AG10803 (cell line): Measurements from ENCODE around the gene EDN2.

ENCODE experiments used
- DNase-seq: peaks from one replicate; pipeline ENCODE4 v3.0.0; 2010; ENCODE audit warnings: low read depth
- H3K4me3 ChIP-seq: 2 replicates; pipeline ENCODE4 v1.5.1; 2011; ENCODE audit warnings: mild to moderate bottlenecking, low read length, control low read depth
- TF ChIP-seq, protein P1 (sequence below): conservative IDR thresholded peaks from 2 replicates; pipeline ENCODE4 v1.5.1; 2011; ENCODE audit warnings: mild to moderate bottlenecking, low read length, control low read depth, inconsistent platforms

EDN2 gene

DNA sequence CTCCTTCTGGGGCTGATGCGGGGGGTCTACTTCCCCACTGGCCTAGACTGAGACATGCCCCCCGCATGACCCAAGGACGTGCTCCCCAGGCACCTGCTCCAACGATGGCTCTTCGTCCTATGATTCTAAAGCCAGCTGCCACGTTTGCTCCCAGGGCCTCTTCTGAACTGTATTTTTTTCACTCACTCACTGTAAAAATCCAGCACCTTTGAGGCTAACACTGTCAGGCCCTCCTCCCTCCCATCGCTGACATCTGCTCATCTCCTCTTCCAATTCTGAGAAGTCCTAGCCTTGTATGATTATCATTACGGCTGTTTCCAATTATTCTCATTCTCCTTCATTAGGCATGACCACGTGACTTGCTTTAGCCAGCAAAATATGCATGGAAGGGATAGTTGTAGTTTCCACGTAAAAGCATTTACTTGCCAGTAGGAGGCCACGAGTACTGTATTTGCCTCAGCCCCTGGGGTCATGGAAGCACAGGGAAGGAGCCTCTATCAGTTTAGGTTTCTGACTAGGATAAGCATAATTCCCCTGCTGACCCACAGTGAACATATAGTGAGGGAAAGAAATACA is 19.1 kb upstream of the EDN2 start:
- TF ChIP-seq, protein P1, sequence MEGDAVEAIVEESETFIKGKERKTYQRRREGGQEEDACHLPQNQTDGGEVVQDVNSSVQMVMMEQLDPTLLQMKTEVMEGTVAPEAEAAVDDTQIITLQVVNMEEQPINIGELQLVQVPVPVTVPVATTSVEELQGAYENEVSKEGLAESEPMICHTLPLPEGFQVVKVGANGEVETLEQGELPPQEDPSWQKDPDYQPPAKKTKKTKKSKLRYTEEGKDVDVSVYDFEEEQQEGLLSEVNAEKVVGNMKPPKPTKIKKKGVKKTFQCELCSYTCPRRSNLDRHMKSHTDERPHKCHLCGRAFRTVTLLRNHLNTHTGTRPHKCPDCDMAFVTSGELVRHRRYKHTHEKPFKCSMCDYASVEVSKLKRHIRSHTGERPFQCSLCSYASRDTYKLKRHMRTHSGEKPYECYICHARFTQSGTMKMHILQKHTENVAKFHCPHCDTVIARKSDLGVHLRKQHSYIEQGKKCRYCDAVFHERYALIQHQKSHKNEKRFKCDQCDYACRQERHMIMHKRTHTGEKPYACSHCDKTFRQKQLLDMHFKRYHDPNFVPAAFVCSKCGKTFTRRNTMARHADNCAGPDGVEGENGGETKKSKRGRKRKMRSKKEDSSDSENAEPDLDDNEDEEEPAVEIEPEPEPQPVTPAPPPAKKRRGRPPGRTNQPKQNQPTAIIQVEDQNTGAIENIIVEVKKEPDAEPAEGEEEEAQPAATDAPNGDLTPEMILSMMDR: peak; percentile 39
- DNase-seq: peak; percentile 69
- H3K4me3 ChIP-seq: no peak overlapping the region

DNA sequence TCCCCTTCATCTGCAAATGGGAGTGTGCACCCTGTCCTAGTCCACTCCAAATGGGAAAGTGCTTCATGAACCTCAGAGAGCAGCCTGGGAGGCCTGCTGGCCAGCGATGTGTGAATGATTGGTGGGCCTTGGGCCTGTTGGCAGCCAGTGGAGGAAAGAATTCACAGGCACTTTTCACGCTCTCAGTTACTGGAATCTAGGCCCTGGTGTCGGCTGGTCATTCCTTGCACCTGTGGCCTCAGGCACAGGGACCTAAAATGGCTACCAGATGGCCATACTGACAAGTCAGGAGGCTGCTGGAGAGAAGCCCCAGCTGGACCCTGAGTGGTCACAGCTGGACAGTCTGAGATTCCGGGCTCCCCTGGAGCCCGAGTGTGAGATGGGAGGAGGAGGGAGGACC is 18.4 kb upstream of the EDN2 start:
- no peak for DNase-seq
- TF ChIP-seq, protein P1: no peak
- no peak overlapping the region for H3K4me3 ChIP-seq

DNA sequence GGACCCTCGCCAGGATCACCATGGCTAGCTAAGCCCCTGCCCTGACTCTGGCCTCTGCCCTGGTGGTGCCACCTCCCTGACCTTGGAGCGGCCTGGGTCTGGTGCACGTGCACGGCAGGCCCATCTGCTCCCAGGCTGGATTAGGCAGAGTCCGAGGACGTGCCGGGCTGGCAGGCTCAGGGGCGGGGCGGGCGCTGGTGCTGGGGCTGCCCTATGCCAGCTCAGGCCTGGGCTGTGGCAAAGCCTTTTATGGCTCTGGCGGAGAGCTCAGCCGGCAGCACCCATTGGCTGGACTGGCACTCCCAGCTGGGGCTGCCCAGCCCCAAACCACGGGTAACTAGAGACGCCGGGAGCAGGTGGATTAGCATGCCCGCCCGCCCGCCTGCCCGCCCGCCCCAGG is 17.1 kb upstream of the EDN2 start:
- no peak for DNase-seq
- TF ChIP-seq, protein P1: no peak
- H3K4me3 ChIP-seq: no peak overlapping the region

DNA sequence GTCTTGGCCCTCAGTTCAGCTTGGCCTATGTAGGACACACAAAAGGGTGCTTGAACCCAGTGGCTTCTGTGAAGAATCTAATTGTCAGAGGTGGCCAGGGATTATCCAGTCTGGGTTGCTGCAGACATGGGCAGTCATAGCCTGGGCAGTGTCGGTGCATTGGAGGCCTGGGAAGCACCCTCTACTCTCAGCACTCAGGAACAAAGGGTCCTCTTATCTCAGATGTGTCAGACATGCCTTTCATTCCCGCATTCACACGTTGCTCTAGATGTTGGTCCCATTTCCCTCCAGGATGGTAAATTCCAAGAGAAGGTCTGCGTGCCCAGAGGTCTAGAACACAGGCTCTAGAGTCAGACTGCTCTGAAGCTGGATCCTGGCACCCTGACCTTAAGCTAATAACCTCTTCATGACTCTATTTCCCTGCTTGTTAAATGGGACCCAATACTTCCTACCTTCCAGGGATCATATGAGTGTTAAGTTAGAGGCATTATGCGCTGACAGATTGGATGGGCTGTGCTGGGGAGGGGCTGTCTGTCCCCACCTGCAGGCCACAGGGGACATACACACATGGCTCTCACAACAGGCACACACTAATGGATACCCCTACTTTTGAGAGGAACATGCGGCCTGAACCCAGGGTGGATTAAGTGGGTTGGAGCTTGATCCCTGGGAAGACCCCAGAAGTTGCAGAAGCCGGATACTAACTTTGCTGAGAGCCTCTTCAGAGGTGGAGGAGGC is 16.5 kb upstream of the EDN2 start:
- TF ChIP-seq, protein P1: no peak
- no peak for DNase-seq
- H3K4me3 ChIP-seq: no peak overlapping the region

DNA sequence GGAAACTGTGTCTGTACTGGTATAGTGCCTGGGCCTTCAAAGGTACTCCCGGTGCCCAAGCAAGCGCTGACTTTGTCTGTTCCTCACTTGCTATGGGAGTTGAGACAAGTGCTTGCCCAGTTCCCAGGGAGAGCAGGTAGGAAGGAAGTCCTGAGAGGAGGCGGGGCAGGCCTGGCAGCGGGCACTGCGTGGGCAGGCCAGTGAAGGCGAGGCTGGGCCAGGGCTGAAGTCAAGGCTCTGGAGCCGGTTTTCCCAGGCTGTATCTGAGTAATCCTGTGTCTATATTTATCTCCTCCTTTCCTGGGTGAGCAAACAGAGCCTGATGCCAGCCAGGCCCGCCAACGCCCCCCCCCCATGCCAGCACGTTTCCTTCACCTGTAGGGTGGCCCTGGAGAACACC is 15.9 kb upstream of the EDN2 start:
- H3K4me3 ChIP-seq: no peak overlapping the region
- TF ChIP-seq, protein P1: no peak
- peak; percentile 35 for DNase-seq

DNA sequence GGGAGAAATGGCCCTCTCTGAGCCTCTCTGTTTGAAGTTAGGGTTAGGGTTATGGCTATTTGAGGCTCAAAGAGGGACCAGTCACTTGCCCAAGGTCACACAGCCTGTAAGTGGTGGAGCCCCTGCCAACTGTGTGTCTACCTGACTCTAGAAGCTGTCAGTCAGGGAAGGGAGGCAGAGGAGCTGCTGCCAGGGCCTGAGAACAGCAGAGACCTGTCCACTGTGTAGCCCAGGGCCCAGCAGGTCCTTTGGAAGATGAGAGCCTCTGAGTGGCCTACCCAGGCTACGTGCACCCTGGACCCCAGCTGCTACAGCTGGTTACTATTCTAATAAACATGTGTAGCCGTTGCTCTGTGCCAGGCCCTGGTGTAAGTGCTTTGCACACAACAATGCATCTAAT is 15.1 kb upstream of the EDN2 start:
- TF ChIP-seq, protein P1: no peak

DNA sequence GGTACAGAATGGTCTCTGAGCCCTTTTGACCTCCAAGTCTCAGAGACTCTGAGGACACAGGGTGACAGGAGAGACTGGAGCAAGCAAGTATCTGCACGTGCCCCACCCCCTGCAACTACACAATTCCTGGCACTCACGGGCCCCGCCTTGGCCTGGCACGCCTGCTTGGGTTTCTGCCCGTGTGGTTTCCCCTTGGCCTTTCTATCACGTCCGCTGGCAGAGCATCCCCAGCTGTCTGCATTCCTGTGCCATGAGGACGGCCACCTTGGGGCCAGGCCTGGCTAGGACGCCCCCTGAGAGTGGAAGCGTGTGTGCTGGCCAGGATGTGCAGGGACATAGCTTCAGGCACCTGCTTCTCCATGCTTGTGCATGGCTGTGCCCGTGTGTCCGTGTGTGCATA is 14.3 kb upstream of the EDN2 start:
- TF ChIP-seq, protein P1: no peak
- peak; percentile 88 for DNase-seq
- no peak overlapping the region for H3K4me3 ChIP-seq

More for the DNA sequence above, 15.1 kb upstream of the EDN2 start:
- no peak overlapping the region for H3K4me3 ChIP-seq
- DNase-seq: no peak
